ENCODE measurements around the gene BAHD1.

Gene BAHD1

DNA sequence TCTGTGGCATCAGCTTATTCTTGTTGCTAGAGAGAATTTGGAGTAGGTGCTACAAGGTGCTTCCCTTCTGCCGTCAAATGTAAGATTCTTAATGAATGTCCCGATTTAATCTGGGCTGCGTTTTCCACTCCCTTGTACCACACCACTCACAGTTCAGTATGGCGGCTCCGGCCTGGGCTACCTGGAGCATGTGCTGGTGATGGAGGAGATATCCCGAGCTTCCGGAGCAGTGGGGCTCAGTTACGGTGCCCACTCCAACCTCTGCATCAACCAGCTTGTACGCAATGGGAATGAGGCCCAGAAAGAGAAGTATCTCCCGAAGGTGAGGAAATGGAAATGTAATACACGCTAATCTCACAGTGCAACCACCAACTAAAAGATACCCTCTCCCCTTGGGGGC lies 30.3 kb upstream of the BAHD1 start:
- Histone ChIP-seq H3K9me3 (ENCODE audit: severe bottlenecking) (no peaks in the 10 kb centered on the region), H3K27me3 (ENCODE audit: insufficient read depth, poor library complexity, severe bottlenecking) (no peaks in the 10 kb centered on the region), H3K4me3 (ENCODE audit: severe bottlenecking) (no peak overlapping the region), H3K36me3 (ENCODE audit: low read depth) (peaks cover 77% of the 10 kb centered on the region), H3K4me1 (ENCODE audit: insufficient read depth, poor library complexity, severe bottlenecking) (peaks cover 4% of the 10 kb centered on the region), H3K27ac (ENCODE audit: poor library complexity, severe bottlenecking) (no peak overlapping the region)
- ATAC-seq (ENCODE audit: low read depth) = no peak
- DNase-seq (ENCODE audit: low spot score) = no peak
- TF ChIP-seq CTCF (IDR thresholded peaks at IDR 0.05; ENCODE audit: poor library complexity, severe bottlenecking) = no peak

DNA sequence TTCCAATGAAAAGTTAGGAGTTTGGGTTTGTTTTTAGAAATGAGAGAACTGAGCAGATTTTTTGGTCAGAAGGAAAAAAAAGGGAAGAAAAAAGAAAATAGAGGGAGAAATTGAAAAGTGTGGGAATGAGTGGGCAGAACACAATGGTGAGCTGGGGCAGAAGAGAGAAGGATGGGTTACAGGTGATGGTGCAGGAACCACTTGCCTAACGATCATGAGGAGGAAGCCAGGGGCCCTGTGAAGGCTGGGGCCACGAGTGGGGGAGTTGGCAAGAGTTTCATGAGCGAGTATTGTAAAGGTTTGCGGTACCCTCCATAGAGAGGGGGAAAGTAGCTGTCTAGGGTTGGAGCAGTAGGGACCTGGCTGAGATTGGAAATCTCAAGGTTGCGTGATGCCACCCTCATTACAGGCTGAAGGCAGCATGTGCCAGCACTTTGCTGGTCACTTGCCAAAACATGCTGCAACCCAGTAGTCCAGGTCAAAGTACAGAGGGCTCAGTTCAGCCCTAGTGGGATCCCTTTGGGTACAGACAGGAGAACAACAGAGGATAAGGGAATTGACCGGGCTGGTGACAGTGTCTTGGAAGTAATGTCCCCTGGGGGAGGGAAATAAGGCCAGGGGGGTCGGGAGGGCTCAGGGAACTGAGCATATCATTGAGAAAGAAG lies 28.5 kb upstream of the BAHD1 start:
- ATAC-seq (ENCODE audit: low read depth) (no peak), DNase-seq (ENCODE audit: low spot score) (no peak)
- Histone ChIP-seq H3K27me3 (ENCODE audit: insufficient read depth, poor library complexity, severe bottlenecking) (no peaks in the 10 kb centered on the region), H3K4me3 (ENCODE audit: severe bottlenecking) (no peak overlapping the region), H3K27ac (ENCODE audit: poor library complexity, severe bottlenecking) (no peak overlapping the region), H3K4me1 (ENCODE audit: insufficient read depth, poor library complexity, severe bottlenecking) (no peaks in the 10 kb centered on the region), H3K36me3 (ENCODE audit: low read depth) (peaks cover 87% of the 10 kb centered on the region), H3K9me3 (ENCODE audit: severe bottlenecking) (no peaks in the 10 kb centered on the region)
- TF ChIP-seq CTCF (IDR thresholded peaks at IDR 0.05; ENCODE audit: poor library complexity, severe bottlenecking) = no peak

- no peaks in the 10 kb centered on the region for H3K27me3 ChIP-seq (ENCODE audit: insufficient read depth, poor library complexity, severe bottlenecking)
- no peak for DNase-seq (ENCODE audit: low spot score)
- ATAC-seq (ENCODE audit: low read depth) = no peak
- H3K4me3 ChIP-seq (ENCODE audit: severe bottlenecking) = no peak overlapping the region
- H3K36me3 ChIP-seq (ENCODE audit: low read depth) = peaks cover 85% of the 10 kb centered on the region
- H3K27ac ChIP-seq (ENCODE audit: poor library complexity, severe bottlenecking) = no peak overlapping the region
- no peaks in the 10 kb centered on the region for H3K4me1 ChIP-seq (ENCODE audit: insufficient read depth, poor library complexity, severe bottlenecking)
- H3K9me3 ChIP-seq (ENCODE audit: severe bottlenecking) = no peaks in the 10 kb centered on the region
- no peak for TF ChIP-seq CTCF (IDR thresholded peaks at IDR 0.05; ENCODE audit: poor library complexity, severe bottlenecking)
Observed at GRCh38 chr15:40413036-40413435, 27.7 kb upstream of the BAHD1 start.

DNA sequence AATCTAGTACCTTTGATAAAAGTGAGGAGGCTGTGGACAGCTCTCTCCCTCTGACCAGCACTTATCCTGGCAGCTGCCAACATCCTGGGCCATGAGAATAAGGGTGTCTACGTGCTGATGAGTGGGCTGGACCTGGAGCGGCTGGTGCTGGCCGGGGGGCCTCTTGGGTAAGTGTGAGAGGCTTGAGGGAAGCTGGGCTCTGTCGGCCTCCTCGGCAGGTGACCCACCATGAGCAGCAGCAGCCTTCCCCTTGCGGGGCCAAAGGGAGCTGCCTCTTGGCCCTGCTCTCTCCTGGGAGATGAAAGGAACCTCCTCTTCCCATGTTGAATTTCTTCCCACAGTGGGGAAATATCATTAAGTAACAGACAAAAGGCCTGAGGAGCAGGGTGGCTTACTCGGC lies 25.9 kb upstream of the BAHD1 start:
- no peaks in the 10 kb centered on the region for H3K9me3 ChIP-seq (ENCODE audit: severe bottlenecking)
- DNase-seq (ENCODE audit: low spot score) = no peak
- no peaks in the 10 kb centered on the region for H3K27me3 ChIP-seq (ENCODE audit: insufficient read depth, poor library complexity, severe bottlenecking)
- ATAC-seq (ENCODE audit: low read depth) = no peak
- no peaks in the 10 kb centered on the region for H3K4me1 ChIP-seq (ENCODE audit: insufficient read depth, poor library complexity, severe bottlenecking)
- no peak overlapping the region for H3K27ac ChIP-seq (ENCODE audit: poor library complexity, severe bottlenecking)
- peaks cover 88% of the 10 kb centered on the region for H3K36me3 ChIP-seq (ENCODE audit: low read depth)
- no peak overlapping the region for H3K4me3 ChIP-seq (ENCODE audit: severe bottlenecking)
- no peak for TF ChIP-seq CTCF (IDR thresholded peaks at IDR 0.05; ENCODE audit: poor library complexity, severe bottlenecking)

GRCh38 chr15:40415226-40415625 lies 25.5 kb upstream of the BAHD1 start:
- DNase-seq (ENCODE audit: low spot score) (no peak), ATAC-seq (ENCODE audit: low read depth) (no peak)
- no peak overlapping the region for H3K27ac ChIP-seq (ENCODE audit: poor library complexity, severe bottlenecking)
- no peaks in the 10 kb centered on the region for H3K4me1 ChIP-seq (ENCODE audit: insufficient read depth, poor library complexity, severe bottlenecking)
- no peak for TF ChIP-seq CTCF (IDR thresholded peaks at IDR 0.05; ENCODE audit: poor library complexity, severe bottlenecking)
- peaks cover 84% of the 10 kb centered on the region for H3K36me3 ChIP-seq (ENCODE audit: low read depth)
- H3K27me3 ChIP-seq (ENCODE audit: insufficient read depth, poor library complexity, severe bottlenecking) = no peaks in the 10 kb centered on the region
- H3K9me3 ChIP-seq (ENCODE audit: severe bottlenecking) = no peaks in the 10 kb centered on the region
- no peak overlapping the region for H3K4me3 ChIP-seq (ENCODE audit: severe bottlenecking)

Measured in RWPE2 (cell line).